Hematopoietic multipotent progenitor cell treated with erythropoietin and hydrocortisone succinate and interleukin-3 and kit ligand, for 6 days (in vitro differentiated cells): ENCODE data around the gene RPLP1.

Experiments used
- DNase-seq: peaks from one replicate; pipeline ENCODE4 v3.0.0-alpha.2; 2015

The RPLP1 gene

DNA sequence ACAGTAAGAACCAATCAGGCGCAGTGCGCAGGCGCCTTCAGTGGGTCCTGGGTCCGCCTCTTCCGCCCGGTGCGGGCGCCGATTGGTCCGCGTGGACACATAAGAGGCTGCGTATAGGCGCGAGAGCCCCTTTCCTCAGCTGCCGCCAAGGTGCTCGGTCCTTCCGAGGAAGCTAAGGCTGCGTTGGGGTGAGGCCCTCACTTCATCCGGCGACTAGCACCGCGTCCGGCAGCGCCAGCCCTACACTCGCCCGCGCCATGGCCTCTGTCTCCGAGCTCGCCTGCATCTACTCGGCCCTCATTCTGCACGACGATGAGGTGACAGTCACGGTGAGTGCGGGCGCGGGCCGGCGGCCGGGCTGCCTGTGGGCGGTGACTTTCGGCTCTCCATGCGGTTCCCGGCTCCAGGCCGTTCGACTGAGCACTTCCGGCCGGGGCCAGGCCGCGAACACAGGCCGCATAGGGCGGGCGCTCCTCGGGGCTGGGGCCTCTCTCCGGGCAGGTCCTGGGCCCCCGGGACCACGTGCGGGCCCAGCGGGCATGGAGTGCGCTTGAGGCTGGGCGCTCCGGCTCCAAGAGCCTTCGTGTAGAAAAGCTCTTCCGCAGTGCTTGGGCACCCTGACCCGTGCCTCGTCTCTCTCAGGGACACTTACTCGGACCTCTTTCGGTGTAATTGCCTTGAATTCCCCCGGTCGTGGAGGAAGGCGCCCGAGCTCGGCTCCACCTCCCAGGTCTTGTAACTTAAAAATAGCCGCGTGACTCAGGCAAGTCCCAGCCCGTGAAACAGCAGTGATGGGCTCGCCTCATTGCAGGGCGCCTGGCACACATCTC lies at the start of gene RPLP1:
Gene RPLP1, plus strand, starts transcription at position 127 of the 830 bp plus-strand sequence. Its CDS starts 131 bp downstream, at position 258.
- DNase-seq: peak; percentile 99

GRCh38 chr15:69403594-69403993 lies 49.0 kb upstream of the RPLP1 start:
- DNase-seq: no peak

- no peak for DNase-seq
Measured at GRCh38 chr15:69405110-69405509, 47.5 kb upstream of the RPLP1 start.

DNA sequence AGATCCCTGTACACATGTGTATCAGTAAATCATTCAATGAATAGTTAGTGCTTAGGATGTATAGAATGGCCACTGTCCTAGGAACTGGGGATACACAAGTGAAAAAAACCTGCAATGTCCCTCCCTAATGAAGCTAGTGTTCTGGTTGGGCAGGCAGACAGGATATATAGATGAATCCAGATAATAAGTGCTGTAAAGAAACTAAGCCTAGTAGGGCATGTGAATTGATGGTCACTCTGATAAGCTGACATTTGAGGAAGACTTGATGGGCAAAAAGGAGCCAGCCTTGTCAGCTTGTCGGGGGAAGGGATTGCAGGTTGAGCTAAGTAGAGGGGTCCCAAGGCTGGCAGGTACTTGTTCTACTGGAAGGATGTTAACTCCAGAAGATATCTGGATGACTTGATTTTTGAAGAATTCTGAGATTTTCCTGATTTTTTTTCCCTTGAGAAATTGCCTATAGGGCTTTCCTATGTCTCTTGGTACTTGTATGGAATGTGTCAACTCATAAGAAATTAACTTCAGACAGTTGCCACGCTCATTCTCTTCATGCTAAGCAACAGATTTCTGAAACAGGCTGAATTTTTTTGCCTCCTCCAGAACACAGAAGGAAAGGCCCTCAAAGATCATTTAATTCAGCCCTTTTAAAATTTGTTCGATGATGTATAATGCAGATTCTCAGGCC lies 44.8 kb upstream of the RPLP1 start:
- DNase-seq: peak; percentile 13

DNA sequence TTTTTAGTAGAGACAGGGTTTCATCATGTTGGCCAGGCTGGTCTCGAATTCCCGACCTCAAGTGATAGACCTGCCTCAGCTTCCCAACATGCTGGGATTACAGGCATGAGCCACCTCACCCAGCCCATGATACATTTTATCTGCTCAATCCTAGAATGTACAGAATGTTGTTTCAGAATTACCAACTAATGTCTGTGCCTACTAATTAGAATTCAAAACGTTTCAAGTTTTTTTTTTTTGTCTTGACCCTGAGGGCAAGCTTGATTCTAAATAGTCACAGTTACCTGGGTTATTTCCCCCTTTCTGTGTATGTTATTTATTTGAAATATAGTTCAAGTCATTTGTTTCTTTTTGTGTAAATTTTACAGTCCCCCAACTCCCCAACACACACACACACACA lies 43.8 kb upstream of the RPLP1 start:
- no peak for DNase-seq

- DNase-seq: peak; percentile 64
Measured at GRCh38 chr15:69410248-69410874, 42.3 kb upstream of the RPLP1 start.

DNA sequence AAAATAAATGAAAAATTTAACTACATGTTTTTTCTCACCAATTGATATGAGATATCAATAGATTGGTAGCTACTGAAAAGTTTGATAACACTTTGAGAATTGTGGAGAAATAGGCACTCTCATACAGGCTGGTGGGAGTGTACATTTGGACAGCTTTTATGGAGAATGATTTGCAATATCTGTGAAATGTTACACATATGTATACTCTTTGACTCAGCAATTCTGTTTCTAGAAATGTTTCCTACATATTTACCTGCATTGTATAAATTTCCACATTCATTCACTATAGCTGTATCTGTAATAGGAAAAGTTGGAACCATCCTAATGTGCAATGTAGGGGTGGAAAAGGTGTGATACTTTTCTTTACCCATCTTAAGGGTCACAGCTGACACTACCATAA lies 40.3 kb upstream of the RPLP1 start:
- no peak for DNase-seq

GRCh38 chr15:69412701-69413100 lies 39.9 kb upstream of the RPLP1 start:
- no peak for DNase-seq

GRCh38 chr15:69413822-69414700 lies 38.6 kb upstream of the RPLP1 start, which contains the start of gene KIF23:
Gene KIF23, plus strand, starts transcription at chr15:69414349. Its CDS starts 117 bp downstream, at chr15:69414466.
- peak; percentile 97 for DNase-seq

- DNase-seq: peak; percentile 68
Measured at GRCh38 chr15:69414701-69415167, 37.9 kb upstream of the RPLP1 start.

DNA sequence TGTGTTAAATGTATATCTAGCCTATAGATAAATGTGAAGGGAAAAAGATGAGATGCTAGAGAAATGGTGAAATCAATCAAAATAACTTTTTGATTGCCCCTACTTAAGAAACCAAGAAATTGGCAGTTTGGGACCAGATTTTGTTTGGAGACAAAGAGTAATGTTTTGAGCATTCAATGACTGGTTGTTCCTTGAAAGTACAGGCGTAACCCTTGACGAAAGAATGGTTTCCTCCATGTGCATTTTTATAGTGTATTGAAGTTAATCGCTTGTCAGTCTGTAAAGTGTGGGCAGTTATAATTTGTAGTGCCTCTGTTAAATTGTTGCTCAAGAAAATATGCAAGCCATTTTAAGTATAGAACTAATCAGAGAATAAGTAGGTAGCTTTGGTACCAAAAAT lies 37.2 kb upstream of the RPLP1 start:
- no peak for DNase-seq

GRCh38 chr15:69417581-69417980 lies 35.0 kb upstream of the RPLP1 start:
- DNase-seq: no peak

DNA sequence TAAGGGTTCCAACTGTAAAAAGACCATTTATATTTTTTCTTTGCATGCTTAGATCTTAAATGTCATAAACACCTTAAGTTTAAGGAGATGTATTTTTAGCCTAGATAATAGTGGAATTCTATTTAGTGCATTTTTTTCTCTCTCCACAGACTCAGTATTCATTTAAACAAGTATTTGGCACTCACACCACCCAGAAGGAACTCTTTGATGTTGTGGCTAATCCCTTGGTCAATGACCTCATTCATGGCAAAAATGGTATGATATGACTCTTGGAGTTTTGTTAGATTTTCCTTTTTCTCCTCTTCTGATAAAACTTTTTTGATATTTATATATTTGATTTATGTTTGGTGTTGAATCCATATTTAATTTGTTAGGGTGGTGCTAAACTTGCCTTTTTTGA lies 31.1 kb upstream of the RPLP1 start:
- DNase-seq: no peak

- no peak for DNase-seq
Measured at GRCh38 chr15:69422336-69422895, 30.2 kb upstream of the RPLP1 start.

GRCh38 chr15:69424001-69424400 lies 28.6 kb upstream of the RPLP1 start:
- no peak for DNase-seq

DNA sequence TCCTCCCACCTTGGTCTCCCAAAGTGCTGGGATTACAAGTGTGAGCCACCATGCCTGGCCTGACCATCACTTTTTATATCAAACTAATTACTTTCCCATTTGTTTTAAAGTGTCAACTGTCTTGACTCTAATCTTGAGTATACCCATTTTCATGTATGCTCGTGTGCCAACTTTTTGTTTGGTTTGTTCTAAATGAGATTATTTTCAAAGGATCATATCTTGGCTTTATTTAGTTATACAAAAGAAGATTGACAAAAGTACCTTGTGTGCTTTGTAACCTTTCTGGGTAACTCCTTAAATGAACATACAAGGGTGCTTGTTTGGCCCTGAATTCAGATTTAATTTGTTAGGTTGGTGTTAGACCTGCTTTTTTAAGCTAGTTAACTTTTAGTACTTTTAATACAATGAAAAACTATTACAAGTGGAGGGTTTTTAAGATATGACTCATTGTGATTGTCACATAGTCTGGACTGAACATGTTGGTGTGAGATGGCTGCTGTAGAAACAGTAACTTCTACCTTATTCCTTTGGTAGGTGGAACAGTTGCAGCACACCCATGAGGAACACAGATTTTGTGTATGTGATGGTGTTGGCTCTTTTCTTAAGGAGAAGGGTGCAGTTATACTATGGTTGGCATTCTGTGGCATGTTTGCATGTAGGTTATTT lies 27.7 kb upstream of the RPLP1 start:
- DNase-seq: no peak

DNA sequence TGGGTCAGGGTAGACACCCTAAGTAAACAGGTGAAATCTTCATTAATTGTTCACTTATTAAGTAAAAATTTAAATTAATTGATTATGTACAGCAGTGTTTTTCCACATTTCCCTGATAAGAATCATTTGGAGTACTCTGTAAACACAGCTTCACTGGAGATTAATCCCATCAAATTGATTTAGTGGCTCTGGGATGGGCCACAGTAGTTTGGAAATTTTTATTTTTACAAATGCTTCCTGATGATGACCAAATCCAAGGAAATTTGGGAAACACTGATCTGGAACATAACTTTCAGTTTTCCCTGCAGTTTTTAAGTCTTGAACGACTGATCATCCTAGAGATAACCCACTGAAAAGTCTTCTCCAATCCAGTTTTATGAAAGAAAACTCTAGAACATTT lies 18.8 kb upstream of the RPLP1 start:
- DNase-seq: no peak

- DNase-seq: no peak
Measured at GRCh38 chr15:69434238-69434637, 18.4 kb upstream of the RPLP1 start.

DNA sequence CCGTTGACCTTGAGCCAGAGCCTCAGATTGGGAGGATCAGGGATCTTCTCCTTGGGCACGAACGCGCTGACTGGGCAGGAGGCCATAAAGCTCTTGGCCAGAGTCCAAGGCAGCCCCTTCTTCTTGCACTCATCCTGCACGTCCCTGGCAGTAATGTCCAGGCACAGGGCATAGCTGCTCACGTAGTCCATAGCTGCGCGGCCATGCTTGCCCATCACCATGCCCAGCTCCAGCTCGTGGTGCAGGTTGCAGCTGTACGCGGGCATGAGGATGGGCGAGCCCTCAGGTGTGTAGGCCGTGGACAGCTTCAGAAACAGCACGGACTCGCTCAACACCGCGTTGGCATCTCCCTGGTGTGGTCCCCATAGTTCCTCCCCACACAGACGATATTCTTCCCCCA lies 17.9 kb upstream of the RPLP1 start:
- no peak for DNase-seq

- DNase-seq: no peak
Measured at GRCh38 chr15:69435985-69436384, 16.6 kb upstream of the RPLP1 start.

- DNase-seq: no peak
Measured at GRCh38 chr15:69436951-69437350, 15.7 kb upstream of the RPLP1 start.

- DNase-seq: no peak
Measured at GRCh38 chr15:69439623-69440022, 13.0 kb upstream of the RPLP1 start.
